Measurements from ENCODE around the gene CNTNAP5. TPM values are rescaled to one million over a fixed set of nuclear protein-coding genes. Genes with fewer than 3 reads are reported as not detected.

CNTNAP5 gene
- total RNA-seq, 1 experiment from 2014 or later, result 0.48 TPM

DNA sequence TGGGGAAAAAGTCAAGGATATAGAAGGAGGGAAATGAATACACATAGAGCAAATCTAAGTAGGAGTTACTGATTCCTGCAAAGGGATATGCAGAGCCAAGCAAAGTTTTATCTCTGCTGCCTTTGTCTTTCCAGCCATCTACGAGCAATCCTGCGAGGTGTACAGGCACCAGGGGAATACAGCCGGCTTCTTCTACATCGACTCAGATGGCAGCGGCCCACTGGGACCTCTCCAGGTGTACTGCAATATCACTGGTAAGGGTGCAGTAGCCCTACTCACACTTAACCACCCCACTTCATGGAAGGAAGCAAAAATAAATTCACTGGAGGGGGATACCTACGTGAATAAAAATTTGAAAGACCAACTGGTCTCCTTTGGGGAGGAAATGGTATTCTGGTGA, 584.6 kb downstream of the CNTNAP5 start:
- Histone ChIP-seq H3K23ac (ENCODE audit: insufficient read length, low read depth, low read length) (no peak overlapping the region), H3K9me3 (ENCODE audit: control insufficient read depth, low read depth, low read length) (no peaks in the 10 kb centered on the region), H4K91ac (ENCODE audit: insufficient read length, low read depth, low read length) (no peak overlapping the region), H2AFZ (ENCODE audit: low read length) (no peak overlapping the region), H3T11ph (ENCODE audit: low read length) (no peak overlapping the region), H2BK12ac (ENCODE audit: insufficient read length, low read depth, low read length) (no peak overlapping the region), H3K56ac (ENCODE audit: insufficient read length, low read depth, low read length) (no peak overlapping the region), H3K27ac (ENCODE audit: insufficient read length, low read depth, low read length) (no peak overlapping the region), H3K9ac (ENCODE audit: extremely low read depth, insufficient read length, low read length) (no peak overlapping the region), H2BK15ac (ENCODE audit: low read depth, low read length) (no peak overlapping the region), H3K23me2 (ENCODE audit: insufficient read length, low read depth, low read length, poor library complexity, severe bottlenecking) (no peaks in the 10 kb centered on the region), H2AK5ac (ENCODE audit: insufficient read length, low read length) (no peak overlapping the region), H3K4ac (ENCODE audit: low read depth, low read length) (no peak overlapping the region), H2BK5ac (ENCODE audit: insufficient read length, low read length) (no peak overlapping the region), H4K5ac (ENCODE audit: insufficient read length, low read depth, low read length) (no peak overlapping the region), H3K4me2 (ENCODE audit: insufficient read depth, insufficient read length, low read length) (no peak overlapping the region), H3K18ac (ENCODE audit: insufficient read length, low read depth, low read length) (no peak overlapping the region), H3K4me1 (ENCODE audit: insufficient read depth, low read length) (peaks cover 5% of the 10 kb centered on the region; the same call in 1 of the 2 replicates), H4K20me1 (ENCODE audit: control insufficient read depth, insufficient read depth, insufficient read length) (no peaks in the 10 kb centered on the region), H3K79me1 (ENCODE audit: insufficient read depth, low read depth, low read length, poor library complexity, severe bottlenecking) (no peaks in the 10 kb centered on the region), H3K14ac (ENCODE audit: insufficient read depth, low read length) (no peak overlapping the region), H3K27me3 (ENCODE audit: insufficient read depth, low read length) (no peaks in the 10 kb centered on the region), H4K8ac (replicated peaks; ENCODE audit: insufficient read length, low read depth, low read length) (no peak overlapping the region), H3K79me2 (ENCODE audit: insufficient read depth, low read length) (no peaks in the 10 kb centered on the region), H2BK120ac (ENCODE audit: low read depth, low read length, poor library complexity, severe bottlenecking) (no peak overlapping the region), H2BK20ac (ENCODE audit: low read depth, low read length, poor library complexity, severe bottlenecking) (no peak overlapping the region)
- Mint-ChIP-seq H3K4me1 (peaks cover 23 to 27% of the 10 kb centered on the region in 2 experiments), H3K27me3 (ENCODE audit: low read depth) (no peaks in the 10 kb centered on the region; the same call in 1 of the 2 replicates), H3K9me3 (no peaks in the 10 kb centered on the region; a peak in 1 of 5 replicates), H3K27ac (peak overlapping the region in 1 of 3 experiments; percentile 55; a peak in 3 of 7 replicates), H3K4me3 (no peak overlapping the region), H3K36me3 (ENCODE audit: insufficient read depth in 1 of 3, low read depth in 3 of 3) (no peaks in the 10 kb centered on the region; a peak in 1 of 7 replicates)
- no CpG with 5 or more reads among the region's 6 CpGs for WGBS (ENCODE audit: extremely low coverage, insufficient read length, low lambda C conversion rate)
- DNase-seq, result no peak
- no peak for TF ChIP-seq CTCF (conservative IDR thresholded peaks at IDR 0.05)
